T-helper 17 cell (primary cell): ENCODE data around the gene POU2F3. TPM values are rescaled to one million over a fixed set of nuclear protein-coding genes. Genes with fewer than 3 reads are reported as not detected.

Experiments used
- ATAC-seq: fragments of 150-1000 bp; cut with Tn5 transposase; 2 replicates; pipeline ENCODE4 v1.10.0; 2021; ENCODE audit warnings: mild to moderate bottlenecking, moderate library complexity
- DNase-seq, 3 donors: peaks; one replicate each; pipeline versions ENCODE4 v3.0.0 to v3.0.0-alpha.2; 2020 to 2021
- H3K9me3 ChIP-seq: one replicate; pipeline ENCODE4 v1.7.0; 2013; ENCODE audit warnings: low read length, mild to moderate bottlenecking; ENCODE audit not compliant: control insufficient read depth, poor library complexity, severe bottlenecking
- H3K27ac Mint-ChIP-seq: one replicate; pipeline ENCODE4 v1.8.0; 2022; ENCODE audit warnings: mild to moderate bottlenecking, moderate library complexity, mixed read lengths
- H3K27me3 Mint-ChIP-seq: one replicate; pipeline ENCODE4 v1.8.0; 2022; ENCODE audit warnings: mixed read lengths
- H3K36me3 Mint-ChIP-seq: one replicate; pipeline ENCODE4 v1.8.0; 2022; ENCODE audit warnings: low read depth, mixed read lengths
- H3K4me1 Mint-ChIP-seq: one replicate; pipeline ENCODE4 v1.8.0; 2022; ENCODE audit warnings: mild to moderate bottlenecking, mixed read lengths
- H3K4me3 Mint-ChIP-seq: one replicate; pipeline ENCODE4 v1.8.0; 2022; ENCODE audit warnings: mild to moderate bottlenecking, moderate library complexity, mixed read lengths
- total RNA-seq, 4 donors: library from RNA in 2 of 4; stranded (reverse) in 2 of 4; gene quantifications; one replicate each; pipeline ENCODE4 v1.2.3 and lab custom pipeline; 2022 to 2026

Gene POU2F3
- total RNA-seq, 2 donors from 2014 or later = not detected

DNA sequence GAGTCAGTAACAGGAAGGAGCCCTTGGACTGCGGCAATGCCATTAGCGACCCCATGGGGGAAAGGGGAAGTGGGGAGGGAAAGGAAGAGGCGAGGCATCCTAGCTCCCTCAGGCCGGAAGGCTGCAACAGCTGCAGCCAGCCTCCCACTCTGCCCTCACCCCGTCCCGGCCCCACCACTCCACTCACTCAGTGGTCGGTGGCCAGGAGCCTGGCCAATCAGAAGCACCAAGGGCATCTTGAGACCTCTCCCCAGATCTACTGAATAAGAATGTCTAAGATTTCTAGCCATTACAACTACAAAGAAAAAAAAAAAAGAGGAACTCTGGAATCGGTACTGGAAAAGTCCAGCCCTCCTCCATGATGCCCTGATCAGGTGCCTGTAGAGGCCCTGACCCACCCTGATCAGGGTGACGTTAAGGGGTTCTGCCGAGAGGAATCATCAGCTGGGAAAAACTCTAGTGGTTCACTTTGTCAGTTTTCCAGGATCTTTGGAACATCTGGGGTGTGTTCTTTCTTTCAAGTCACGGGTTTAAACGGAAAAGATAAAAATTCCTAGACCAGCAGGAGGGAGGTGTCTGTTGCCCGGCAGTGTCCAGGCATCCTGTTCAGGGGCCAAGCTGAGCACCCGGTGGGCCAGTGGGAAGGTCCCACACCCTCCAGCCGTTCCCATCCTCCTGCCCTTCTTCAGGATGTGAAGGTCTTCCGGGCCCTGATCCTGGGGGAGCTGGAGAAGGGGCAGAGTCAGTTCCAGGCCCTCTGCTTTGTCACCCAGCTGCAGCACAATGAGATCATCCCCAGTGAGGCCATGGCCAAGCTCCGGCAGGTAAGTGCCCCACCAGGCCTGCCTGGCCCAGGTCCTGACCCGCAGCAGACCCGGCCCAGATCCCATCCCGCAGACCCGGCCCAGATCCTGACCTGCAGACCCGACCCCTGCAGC, 14.7 kb upstream of the POU2F3 start:
- ATAC-seq (no peak), DNase-seq (no peak)
- Mint-ChIP-seq H3K36me3 (peaks cover 2% of the 10 kb centered on the region), H3K27me3 (peaks cover 33% of the 10 kb centered on the region), H3K27ac (no peak overlapping the region), H3K4me1 (peaks cover 9% of the 10 kb centered on the region), H3K4me3 (no peak overlapping the region)
- no peaks in the 10 kb centered on the region for H3K9me3 ChIP-seq

DNA sequence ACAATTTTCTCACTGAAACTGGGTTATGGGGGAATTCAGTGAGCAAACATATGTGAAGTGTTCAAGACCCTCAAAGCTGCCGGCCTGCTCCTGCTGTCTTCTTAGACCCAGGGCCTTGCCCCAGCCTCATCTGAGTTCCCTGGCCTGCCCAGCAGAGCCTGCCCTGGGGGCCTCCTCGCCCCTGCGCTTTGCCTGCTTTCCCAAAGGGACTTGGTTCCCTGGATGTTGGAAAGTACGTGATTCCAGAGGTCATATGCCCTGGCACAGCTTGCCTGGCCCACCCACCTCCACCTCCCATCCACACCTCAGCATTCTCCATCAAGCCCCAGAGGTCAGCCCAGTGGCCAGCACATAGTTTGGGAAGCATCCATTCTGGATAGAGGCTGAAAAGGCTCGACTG, 13.7 kb upstream of the POU2F3 start:
- DNase-seq = no peak
- no peak overlapping the region for H3K4me3 Mint-ChIP-seq
- H3K36me3 Mint-ChIP-seq = peaks cover 2% of the 10 kb centered on the region
- no peaks in the 10 kb centered on the region for H3K9me3 ChIP-seq
- ATAC-seq = no peak
- no peak overlapping the region for H3K27ac Mint-ChIP-seq
- H3K27me3 Mint-ChIP-seq = peaks cover 38% of the 10 kb centered on the region
- peaks cover 5% of the 10 kb centered on the region for H3K4me1 Mint-ChIP-seq

DNA sequence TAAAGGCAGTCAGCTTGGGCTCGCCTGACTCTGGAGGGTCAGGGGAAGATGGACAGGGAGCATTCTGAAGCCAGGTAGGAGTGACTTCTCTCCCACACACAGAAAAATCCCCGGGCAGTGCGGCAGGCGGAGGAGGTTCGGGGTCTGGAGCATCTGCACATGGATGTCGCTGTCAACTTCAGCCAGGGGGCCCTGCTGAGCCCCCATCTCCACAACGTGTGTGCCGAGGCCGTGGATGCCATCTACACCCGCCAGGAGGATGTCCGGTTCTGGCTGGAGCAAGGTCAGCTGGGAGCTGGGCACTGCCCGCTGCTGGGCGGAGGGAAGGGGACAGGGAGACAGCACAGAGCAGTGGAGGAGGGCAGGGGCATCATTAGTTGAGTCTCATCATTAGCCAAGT, 13.2 kb upstream of the POU2F3 start:
- Mint-ChIP-seq H3K4me3 (no peak overlapping the region), H3K4me1 (peaks cover 5% of the 10 kb centered on the region), H3K27ac (no peak overlapping the region), H3K36me3 (peaks cover 2% of the 10 kb centered on the region), H3K27me3 (peaks cover 38% of the 10 kb centered on the region)
- no peak for ATAC-seq
- DNase-seq = no peak
- no peaks in the 10 kb centered on the region for H3K9me3 ChIP-seq

DNA sequence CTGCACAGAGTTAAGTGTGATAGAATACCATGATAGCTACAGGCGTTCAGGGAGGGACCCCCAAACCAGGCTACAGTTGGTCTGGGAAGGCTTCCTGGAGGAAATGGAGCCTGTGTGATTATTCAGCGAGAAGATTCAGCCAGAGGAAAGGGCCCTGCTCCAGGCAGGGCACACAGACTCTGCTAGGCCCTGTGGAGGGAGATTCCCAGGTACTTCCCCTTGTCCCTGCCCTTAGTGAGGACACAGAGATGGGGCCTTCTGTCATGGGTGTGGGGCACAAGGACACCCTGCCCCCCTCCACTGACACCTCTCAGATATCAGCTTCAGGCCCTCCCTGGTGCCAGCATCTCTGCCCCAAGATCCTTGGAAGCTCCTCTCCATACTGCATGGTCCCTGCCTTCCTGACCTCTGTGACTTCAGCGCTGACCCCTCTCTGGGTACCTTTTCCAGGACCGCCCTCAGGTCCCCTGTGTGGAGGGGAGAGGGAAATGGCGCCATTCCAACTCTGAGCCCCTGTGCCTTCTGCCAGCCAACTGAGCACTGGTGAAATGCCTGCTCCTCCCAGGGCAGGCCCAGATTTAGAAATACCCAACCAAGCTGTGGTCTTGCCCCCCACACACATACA, 12.6 kb upstream of the POU2F3 start:
- Mint-ChIP-seq H3K36me3 (peaks cover 2% of the 10 kb centered on the region), H3K27me3 (peaks cover 40% of the 10 kb centered on the region), H3K4me1 (peaks cover 5% of the 10 kb centered on the region), H3K4me3 (no peak overlapping the region), H3K27ac (no peak overlapping the region)
- no peaks in the 10 kb centered on the region for H3K9me3 ChIP-seq
- ATAC-seq = no peak
- no peak for DNase-seq

DNA sequence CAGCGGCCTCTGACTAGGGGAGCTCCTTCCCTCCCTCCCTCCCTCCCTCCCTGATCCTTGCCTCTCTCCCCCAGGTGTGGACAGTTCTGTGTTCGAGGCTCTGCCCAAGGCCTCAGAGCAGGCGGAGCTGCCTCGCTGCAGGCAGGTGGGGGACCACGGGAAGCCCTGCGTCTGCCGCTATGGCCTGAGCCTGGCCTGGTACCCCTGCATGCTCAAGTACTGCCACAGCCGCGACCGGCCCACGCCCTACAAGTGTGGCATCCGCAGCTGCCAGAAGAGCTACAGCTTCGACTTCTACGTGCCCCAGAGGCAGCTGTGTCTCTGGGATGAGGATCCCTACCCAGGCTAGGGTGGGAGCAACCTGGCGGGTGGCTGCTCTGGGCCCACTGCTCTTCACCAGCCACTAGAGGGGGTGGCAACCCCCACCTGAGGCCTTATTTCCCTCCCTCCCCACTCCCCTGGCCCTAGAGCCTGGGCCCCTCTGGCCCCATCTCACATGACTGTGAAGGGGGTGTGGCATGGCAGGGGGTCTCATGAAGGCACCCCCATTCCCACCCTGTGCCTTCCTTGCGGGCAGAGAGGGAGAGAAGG, 11.1 kb upstream of the POU2F3 start:
- H3K27me3 Mint-ChIP-seq = peaks cover 50% of the 10 kb centered on the region
- H3K27ac Mint-ChIP-seq = no peak overlapping the region
- H3K4me3 Mint-ChIP-seq = no peak overlapping the region
- peaks cover 2% of the 10 kb centered on the region for H3K36me3 Mint-ChIP-seq
- H3K4me1 Mint-ChIP-seq = peaks cover 5% of the 10 kb centered on the region
- ATAC-seq (no peak), DNase-seq (no peak)
- no peaks in the 10 kb centered on the region for H3K9me3 ChIP-seq

DNA sequence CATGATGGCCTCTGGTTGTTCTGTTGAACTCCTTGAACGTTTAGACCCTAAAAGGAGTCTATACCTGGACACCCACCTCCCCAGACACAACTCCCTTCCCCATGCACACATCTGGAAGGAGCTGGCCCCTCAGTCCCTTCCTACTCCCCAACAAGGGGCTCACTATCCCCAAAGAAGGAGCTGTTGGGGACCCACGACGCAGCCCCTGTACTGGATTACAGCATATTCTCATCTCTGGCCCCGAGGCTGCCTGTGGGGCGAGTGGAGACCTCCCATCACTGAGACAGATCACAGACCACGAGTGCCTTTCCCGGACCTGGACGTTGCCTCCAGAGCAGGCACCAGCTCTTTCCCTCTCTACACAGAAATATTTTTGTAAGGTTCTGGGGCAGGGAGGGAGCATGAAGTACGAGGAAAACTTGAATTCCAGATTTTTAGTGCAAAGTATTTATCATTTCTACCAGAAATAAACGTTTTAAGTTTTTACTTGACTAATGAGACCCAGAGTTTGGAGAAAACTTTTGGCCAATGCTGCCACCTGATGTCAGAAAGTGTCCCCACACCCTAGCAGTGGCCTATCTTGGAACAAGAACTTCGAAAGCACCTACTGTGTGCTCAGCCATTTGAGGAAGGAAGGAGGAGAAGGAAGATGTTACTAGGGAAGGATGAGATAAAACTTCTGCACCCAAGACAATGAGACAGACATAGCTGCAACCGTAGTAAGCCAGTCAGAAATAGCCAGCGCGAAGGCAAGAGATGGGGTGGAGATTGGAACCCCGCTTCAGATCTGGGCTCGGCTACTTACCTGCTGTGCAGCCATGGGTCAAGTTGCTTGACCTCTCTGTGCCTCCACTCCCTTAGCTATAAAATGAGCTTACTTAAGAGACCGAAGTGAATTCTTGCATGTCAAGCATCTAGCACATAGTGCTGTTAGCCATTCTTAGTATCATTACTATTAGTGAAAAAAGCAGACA, 10.2 kb upstream of the POU2F3 start:
- ATAC-seq = no peak
- H3K4me3 Mint-ChIP-seq = no peak overlapping the region

DNA sequence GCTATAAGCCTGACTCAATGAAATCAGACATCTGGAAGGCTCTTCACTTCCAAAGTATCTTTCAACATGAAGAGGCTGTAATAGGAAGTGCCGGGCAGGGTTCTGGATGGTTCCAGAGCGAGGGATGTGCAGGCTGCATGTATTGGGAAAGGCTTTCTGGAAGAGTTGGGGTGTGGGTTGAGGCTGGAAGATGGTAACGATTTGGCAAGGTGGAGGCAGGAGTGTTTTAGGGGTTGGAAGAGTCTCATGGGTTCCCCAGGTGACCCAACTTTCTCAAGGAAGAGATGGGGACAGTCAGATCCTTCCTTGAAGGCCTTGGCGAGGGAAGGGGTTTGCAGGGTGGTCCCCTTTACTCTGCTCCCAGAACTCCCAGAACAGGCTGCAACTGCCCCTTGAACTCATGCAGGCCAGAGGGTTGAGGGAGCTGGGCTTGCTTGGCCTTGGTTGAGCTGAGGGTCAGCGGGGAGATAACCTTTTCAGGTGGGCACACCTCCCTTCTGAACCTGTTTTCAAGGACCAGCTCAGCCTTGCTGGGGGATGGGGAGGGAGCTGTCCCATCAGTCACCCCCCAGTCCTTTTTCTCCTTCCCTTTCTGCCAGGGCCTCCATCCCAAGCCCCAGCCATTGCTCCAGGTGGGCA, 9.4 kb upstream of the POU2F3 start:
- Mint-ChIP-seq H3K27ac (no peak overlapping the region), H3K4me1 (no peaks in the 10 kb centered on the region), H3K36me3 (peaks cover 5% of the 10 kb centered on the region), H3K27me3 (peaks cover 52% of the 10 kb centered on the region), H3K4me3 (no peak overlapping the region)
- H3K9me3 ChIP-seq = no peaks in the 10 kb centered on the region
- ATAC-seq (no peak), DNase-seq (no peak)

More for the DNA sequence above, 10.2 kb upstream of the POU2F3 start:
- no peak for DNase-seq
- peaks cover 2% of the 10 kb centered on the region for H3K4me1 Mint-ChIP-seq
- peaks cover 5% of the 10 kb centered on the region for H3K36me3 Mint-ChIP-seq
- H3K9me3 ChIP-seq = no peaks in the 10 kb centered on the region
- peaks cover 50% of the 10 kb centered on the region for H3K27me3 Mint-ChIP-seq
- no peak overlapping the region for H3K27ac Mint-ChIP-seq

DNA sequence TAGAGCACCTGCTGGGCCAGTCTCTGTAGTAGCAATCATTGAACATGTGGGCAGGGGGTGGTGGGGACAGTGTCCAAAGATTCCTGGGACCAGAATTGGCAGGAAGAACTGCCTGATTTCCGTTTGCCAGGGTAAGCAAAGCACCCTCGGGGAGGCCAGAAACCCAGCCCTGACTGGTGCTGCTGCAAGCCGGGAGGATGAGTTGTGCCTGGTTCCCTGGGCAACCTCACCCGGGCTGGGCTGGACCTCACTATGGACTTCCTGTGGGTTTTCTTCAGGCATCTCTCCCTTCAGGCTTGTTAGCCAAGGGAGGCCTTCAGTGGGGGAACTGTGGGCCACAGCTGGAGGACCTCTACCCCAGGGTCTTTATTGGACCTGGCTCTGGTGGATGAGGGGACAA, 8.0 kb upstream of the POU2F3 start:
- DNase-seq = no peak
- no peaks in the 10 kb centered on the region for H3K4me1 Mint-ChIP-seq
- H3K36me3 Mint-ChIP-seq = peaks cover 3% of the 10 kb centered on the region
- H3K27ac Mint-ChIP-seq = no peak overlapping the region
- no peak overlapping the region for H3K4me3 Mint-ChIP-seq
- H3K27me3 Mint-ChIP-seq = peaks cover 52% of the 10 kb centered on the region
- H3K9me3 ChIP-seq = no peaks in the 10 kb centered on the region
- ATAC-seq = no peak

DNA sequence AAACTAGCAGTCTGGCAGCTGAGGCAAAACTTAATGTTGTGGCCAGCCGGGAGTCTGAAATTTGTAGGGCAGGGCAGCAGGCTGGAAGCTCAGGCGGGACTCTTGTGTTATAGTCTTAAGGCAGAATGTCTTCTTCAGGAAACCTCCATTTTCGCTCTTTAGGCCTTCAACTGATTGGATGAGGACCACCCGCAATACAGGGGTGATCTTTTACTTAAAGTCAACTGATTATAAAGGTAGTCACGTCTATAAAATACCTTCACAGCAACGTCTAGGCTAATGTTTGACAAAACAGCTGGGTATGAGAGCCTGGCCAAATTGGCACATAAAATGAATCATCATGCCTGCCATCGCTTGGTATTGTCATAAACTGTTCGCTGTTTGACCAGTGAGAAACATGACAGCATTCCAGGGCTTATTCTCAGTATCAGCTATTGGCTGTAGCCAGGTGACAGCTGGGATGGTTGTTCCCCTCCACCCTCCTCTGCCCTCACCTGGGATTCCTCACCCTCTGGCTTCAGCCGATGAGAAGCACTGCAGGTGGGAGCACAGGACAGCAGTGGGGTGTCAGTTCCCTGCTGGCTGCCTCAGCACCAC, 6.6 kb upstream of the POU2F3 start:
- DNase-seq (no peak), ATAC-seq (no peak)
- Mint-ChIP-seq H3K27ac (no peak overlapping the region), H3K27me3 (peaks cover 62% of the 10 kb centered on the region), H3K36me3 (peaks cover 6% of the 10 kb centered on the region), H3K4me3 (no peak overlapping the region), H3K4me1 (no peaks in the 10 kb centered on the region)
- H3K9me3 ChIP-seq = no peaks in the 10 kb centered on the region

DNA sequence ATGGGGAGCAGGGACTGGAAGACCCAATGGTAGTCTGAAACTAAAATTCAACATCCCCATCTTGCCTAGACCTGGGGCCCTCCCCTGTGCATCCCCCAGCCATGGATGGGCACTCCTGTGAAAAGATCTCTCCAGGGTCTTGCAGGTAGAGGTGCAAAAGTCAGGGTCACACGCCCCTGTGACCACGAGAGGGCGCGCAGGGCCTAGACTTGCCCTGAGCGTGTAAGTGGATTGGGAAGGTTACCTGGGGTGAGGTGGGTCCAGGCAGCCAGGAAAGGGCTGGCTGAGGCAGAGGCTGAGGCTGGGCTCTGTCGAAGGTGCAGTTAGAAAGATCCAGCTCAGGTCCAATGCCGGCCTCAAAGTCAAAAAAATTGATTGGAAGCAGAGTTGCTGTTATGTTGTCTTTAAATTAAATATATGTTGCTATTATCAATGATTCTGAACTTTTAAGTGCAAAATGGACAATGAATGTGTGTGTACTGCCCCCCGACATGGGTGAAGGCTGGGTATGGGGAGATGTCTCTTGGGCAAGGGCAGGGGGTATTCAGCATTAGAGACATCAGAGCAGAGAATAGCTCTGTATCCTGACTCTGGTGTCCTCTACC, 4.8 kb upstream of the POU2F3 start:
- Mint-ChIP-seq H3K27ac (peak overlapping the region; percentile 54), H3K27me3 (peaks cover 64% of the 10 kb centered on the region), H3K4me3 (no peak overlapping the region), H3K36me3 (peaks cover 12% of the 10 kb centered on the region), H3K4me1 (no peaks in the 10 kb centered on the region)
- ATAC-seq (peak; percentile 69), DNase-seq (peak in 1 of 3 donors; percentile 39)
- H3K9me3 ChIP-seq = no peaks in the 10 kb centered on the region

DNA sequence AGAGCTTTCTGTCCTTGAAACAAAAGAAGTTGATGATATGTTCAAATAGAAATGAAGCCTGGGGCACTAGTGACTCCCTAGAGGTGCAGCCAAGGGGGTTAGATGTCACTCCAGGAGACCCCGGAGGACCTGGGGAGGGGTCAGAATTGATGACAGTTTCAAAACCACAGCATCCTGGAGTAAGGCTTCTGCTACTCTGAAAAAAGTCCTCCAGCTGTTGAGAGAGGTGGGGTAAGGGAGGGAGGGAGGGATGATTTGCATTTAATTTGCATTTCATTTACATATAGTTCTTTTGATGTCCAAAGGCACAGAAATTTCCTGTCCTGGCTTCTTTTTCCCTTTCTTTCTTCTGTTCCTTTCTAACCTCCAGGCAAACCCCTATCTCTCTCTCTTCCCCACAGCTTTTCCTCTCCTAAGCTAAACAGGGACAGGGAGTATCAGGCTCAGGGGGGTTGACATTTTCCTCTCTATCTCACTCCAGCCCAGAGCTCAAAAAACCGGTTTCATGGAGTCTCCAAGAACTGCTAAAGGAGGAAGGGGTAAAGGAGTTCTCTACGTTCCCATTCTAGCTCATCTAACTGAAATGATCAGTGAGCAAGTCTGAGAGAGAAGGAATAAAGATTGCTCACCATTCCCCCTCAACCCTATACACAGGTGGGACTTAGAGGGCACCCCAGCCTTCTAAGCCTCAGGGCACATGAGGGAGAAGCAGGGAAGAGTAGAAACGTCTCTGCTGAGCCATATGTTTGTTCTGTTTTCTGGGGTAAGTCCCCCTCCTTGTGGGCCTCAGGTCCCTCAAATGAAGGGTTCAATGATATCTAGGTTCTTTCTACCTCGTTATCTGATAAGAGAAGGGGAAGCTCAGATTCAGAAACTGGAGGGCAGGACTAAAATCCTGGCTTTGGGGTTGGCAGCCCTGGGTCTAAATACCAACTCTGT, 3.5 kb upstream of the POU2F3 start:
- Mint-ChIP-seq H3K27ac (peak overlapping the region; percentile 45), H3K4me1 (peaks cover 2% of the 10 kb centered on the region), H3K27me3 (peaks cover 71% of the 10 kb centered on the region), H3K4me3 (no peak overlapping the region), H3K36me3 (peaks cover 16% of the 10 kb centered on the region)
- DNase-seq = no peak
- H3K9me3 ChIP-seq = no peaks in the 10 kb centered on the region
- no peak for ATAC-seq
